H9 (cell line): ENCODE measurements around the gene SLC25A34. TPM values are rescaled to one million over a fixed set of nuclear protein-coding genes. Genes with fewer than 3 reads are reported as not detected.

Experiments used
- DNase-seq: peaks from one replicate; pipeline ENCODE4 v3.0.0-alpha.2; 2017
- H2AFZ ChIP-seq: one replicate; pipeline ENCODE4 v1.6.1; 2013; ENCODE audit warnings: mild to moderate bottlenecking, low read length, control low read depth, moderate library complexity
- H2AK5ac ChIP-seq: 2 replicates; pipeline ENCODE4 v1.6.1; 2013; ENCODE audit warnings: low read length, control low read depth, mixed read lengths; ENCODE audit not compliant: insufficient read length
- H2BK120ac ChIP-seq: one replicate; pipeline ENCODE4 v1.6.1; 2013; ENCODE audit warnings: low read depth, mild to moderate bottlenecking, low read length, control low read depth, inconsistent platforms; ENCODE audit not compliant: poor library complexity, severe bottlenecking
- H2BK12ac ChIP-seq: 2 replicates; pipeline ENCODE4 v1.6.1; 2013; ENCODE audit warnings: low read length, control low read depth, mixed read lengths, low read depth; ENCODE audit not compliant: insufficient read length
- H2BK15ac ChIP-seq: 2 replicates; pipeline ENCODE4 v1.6.1; 2013; ENCODE audit warnings: low read depth, low read length, control low read depth
- H2BK20ac ChIP-seq: one replicate; pipeline ENCODE4 v1.6.1; 2013; ENCODE audit warnings: low read depth, mild to moderate bottlenecking, low read length, control low read depth, inconsistent platforms; ENCODE audit not compliant: poor library complexity, severe bottlenecking
- H2BK5ac ChIP-seq: 2 replicates; pipeline ENCODE4 v1.6.1; 2013; ENCODE audit warnings: low read length, control low read depth, mixed read lengths; ENCODE audit not compliant: insufficient read length
- H3K14ac ChIP-seq: 2 replicates; pipeline ENCODE4 v1.6.1; 2013; ENCODE audit warnings: low read length, control low read depth; ENCODE audit not compliant: insufficient read depth
- H3K18ac ChIP-seq: 2 replicates; pipeline ENCODE4 v1.6.1; 2013; ENCODE audit warnings: low read depth, mild to moderate bottlenecking, mixed read lengths, low read length, control low read depth; ENCODE audit not compliant: insufficient read length
- H3K23ac ChIP-seq: 2 replicates; pipeline ENCODE4 v1.6.1; 2013; ENCODE audit warnings: low read length, control low read depth, mixed read lengths, low read depth; ENCODE audit not compliant: insufficient read length
- H3K23me2 ChIP-seq: 2 replicates; pipeline ENCODE4 v1.6.1; 2013; ENCODE audit warnings: low read depth, mild to moderate bottlenecking, mixed read lengths, low read length, control low read depth; ENCODE audit not compliant: insufficient read length, poor library complexity, severe bottlenecking
- H3K27ac ChIP-seq: 2 replicates; pipeline ENCODE4 v1.5.1; 2013; ENCODE audit warnings: low read length, control low read depth, mixed read lengths, low read depth; ENCODE audit not compliant: insufficient read length
- H3K27me3 ChIP-seq: 2 replicates; pipeline ENCODE4 v1.6.1; 2013; ENCODE audit warnings: low read length, control low read depth, inconsistent platforms; ENCODE audit not compliant: insufficient read depth
- H3K4ac ChIP-seq: 2 replicates; pipeline ENCODE4 v1.6.1; 2013; ENCODE audit warnings: low read depth, mild to moderate bottlenecking, control low read depth, inconsistent platforms, low read length, moderate library complexity
- H3K4me1 ChIP-seq: 2 replicates; pipeline ENCODE4 v1.6.1; 2013; ENCODE audit warnings: low read length, control low read depth, inconsistent platforms; ENCODE audit not compliant: insufficient read depth
- H3K4me2 ChIP-seq: 2 replicates; pipeline ENCODE4 v1.6.1; 2013; ENCODE audit warnings: low read length, control low read depth, mixed read lengths; ENCODE audit not compliant: insufficient read length, insufficient read depth
- H3K56ac ChIP-seq: 2 replicates; pipeline ENCODE4 v1.6.1; 2013; ENCODE audit warnings: low read depth, mild to moderate bottlenecking, mixed read lengths, low read length, control low read depth; ENCODE audit not compliant: insufficient read length
- H3K79me1 ChIP-seq: 2 replicates; pipeline ENCODE4 v1.6.1; 2013; ENCODE audit warnings: low read depth, mild to moderate bottlenecking, moderate library complexity, low read length, control low read depth, inconsistent platforms; ENCODE audit not compliant: insufficient read depth, poor library complexity, severe bottlenecking
- H3K79me2 ChIP-seq: 2 replicates; pipeline ENCODE4 v1.6.1; 2013; ENCODE audit warnings: low read length, control low read depth, inconsistent platforms; ENCODE audit not compliant: insufficient read depth
- H3K9ac ChIP-seq: 2 replicates; pipeline ENCODE4 v1.6.1; 2013; ENCODE audit warnings: low read length, control low read depth, mixed read lengths; ENCODE audit not compliant: insufficient read length; ENCODE audit errors: extremely low read depth
- H3K9me3 ChIP-seq: one replicate; pipeline ENCODE4 v1.6.1; 2013; ENCODE audit warnings: low read depth, low read length, inconsistent platforms; ENCODE audit not compliant: control insufficient read depth
- H3T11ph ChIP-seq: one replicate; pipeline ENCODE4 v1.6.1; 2013; ENCODE audit warnings: mild to moderate bottlenecking, low read length, control low read depth, inconsistent platforms
- H4K20me1 ChIP-seq: one replicate; pipeline ENCODE4 v1.6.1; 2013; ENCODE audit not compliant: control insufficient read depth, insufficient read length, insufficient read depth
- H4K5ac ChIP-seq: 2 replicates; pipeline ENCODE4 v1.6.1; 2013; ENCODE audit warnings: low read depth, mild to moderate bottlenecking, mixed read lengths, low read length, control low read depth; ENCODE audit not compliant: insufficient read length
- H4K8ac ChIP-seq: replicated peaks from 2 replicates; pipeline ENCODE4 v1.6.1; 2013; ENCODE audit warnings: low read length, control low read depth, mixed read lengths, low read depth; ENCODE audit not compliant: insufficient read length
- H4K91ac ChIP-seq: 2 replicates; pipeline ENCODE4 v1.6.1; 2013; ENCODE audit warnings: low read depth, mild to moderate bottlenecking, moderate library complexity, mixed read lengths, low read length, control low read depth; ENCODE audit not compliant: insufficient read length
- H3K27ac Mint-ChIP-seq, 3 experiments: 2 replicates in 2 of 3; 3 replicates in 1 of 3; pipeline ENCODE4 v1.8.0; 2020 to 2021; ENCODE audit warnings: mixed read lengths in 3 of 3, mild to moderate bottlenecking in 1 of 3, moderate library complexity in 1 of 3
- H3K27me3 Mint-ChIP-seq: 2 replicates; pipeline ENCODE4 v1.8.0; 2021; ENCODE audit warnings: low read depth, mild to moderate bottlenecking, moderate library complexity, mixed read lengths
- H3K36me3 Mint-ChIP-seq, 3 experiments: 2 replicates in 2 of 3; 3 replicates in 1 of 3; pipeline ENCODE4 v1.8.0; 2020 to 2021; ENCODE audit warnings: low read depth in 3 of 3, mixed read lengths in 3 of 3; ENCODE audit not compliant: insufficient read depth in 1 of 3
- H3K4me1 Mint-ChIP-seq, 2 experiments: 2 replicates each; pipeline ENCODE4 v1.8.0; 2020; ENCODE audit warnings: mixed read lengths in 2 of 2
- H3K4me3 Mint-ChIP-seq, 2 experiments: 2 replicates in 1 of 2; 3 replicates in 1 of 2; pipeline ENCODE4 v1.8.0; 2020 to 2021; ENCODE audit warnings: mild to moderate bottlenecking in 2 of 2, mixed read lengths in 2 of 2, moderate library complexity in 1 of 2
- H3K9me3 Mint-ChIP-seq, 2 experiments: 2 replicates in 1 of 2; 3 replicates in 1 of 2; pipeline ENCODE4 v1.8.0; 2020; ENCODE audit warnings: mild to moderate bottlenecking in 2 of 2, mixed read lengths in 2 of 2, moderate library complexity in 1 of 2
- CTCF ChIP-seq: fragments of 200-600 bp; sonication (generic); conservative IDR thresholded peaks from 3 replicates; pipeline ENCODE4 v1.8.0; 2021; ENCODE audit warnings: antibody characterized with exemption, mild to moderate bottlenecking
- WGBS: extraction: QIAGEN DNeasy Blood & Tissue Kit; methylation state at CpG from one replicate; pipeline ENCODE4 v1.1.7; 2013; ENCODE audit warnings: missing lambda C conversion rate, low lambda C conversion rate, mixed read lengths; ENCODE audit not compliant: insufficient read length; ENCODE audit errors: extremely low coverage; 5-methylcytosine and 5-hydroxymethylcytosine counted together
- total RNA-seq: library from RNA; stranded (reverse); gene quantifications from 2 replicates; pipeline ENCODE4 v1.2.1, GENCODE V29; 2021

Gene SLC25A34
- total RNA-seq, 1 experiment from 2014 or later: 1.5 TPM

- no peak for TF ChIP-seq CTCF
- Mint-ChIP-seq H3K4me3 (no peak overlapping the region), H3K4me1 (peaks cover 15 to 21% of the 10 kb centered on the region in 2 experiments), H3K27ac (no peak overlapping the region), H3K9me3 (no peaks in the 10 kb centered on the region), H3K36me3 (peaks cover 6 to 18% (median 17%) of the 10 kb centered on the region in 3 experiments; a peak in 5 of 7 replicates), H3K27me3 (peaks cover 2% of the 10 kb centered on the region)
- Histone ChIP-seq H4K8ac (no peak overlapping the region), H3K14ac (no peak overlapping the region), H2BK12ac (no peak overlapping the region), H3K4me2 (no peak overlapping the region), H3K18ac (no peak overlapping the region), H3K9ac (no peak overlapping the region), H2AFZ (no peak overlapping the region), H3K4me1 (no peaks in the 10 kb centered on the region), H4K5ac (no peak overlapping the region), H2BK120ac (no peak overlapping the region), H3K23me2 (no peaks in the 10 kb centered on the region), H3K9me3 (no peaks in the 10 kb centered on the region), H2BK20ac (no peak overlapping the region), H2BK15ac (no peak overlapping the region), H3K79me2 (no peaks in the 10 kb centered on the region), H4K91ac (no peak overlapping the region), H2BK5ac (no peak overlapping the region), H3T11ph (no peak overlapping the region), H4K20me1 (no peaks in the 10 kb centered on the region), H3K27me3 (no peaks in the 10 kb centered on the region), H3K56ac (no peak overlapping the region), H2AK5ac (no peak overlapping the region), H3K4ac (no peak overlapping the region), H3K27ac (no peak overlapping the region), H3K23ac (no peak overlapping the region), H3K79me1 (no peaks in the 10 kb centered on the region)
- WGBS: no CpG with 5 or more reads among the region's 6 CpGs
- no peak for DNase-seq
These were observed 819 bp downstream of the SLC25A34 start for GRCh38 chr1:15736892-15737261.
